Common myeloid progenitor, CD34-positive (primary cell): Measurements from ENCODE around the gene RAPGEF4.

Experiments
- CTCF ChIA-PET: fragments of 350-600 bp; sonication (Branson Sonifier 250); formaldehyde crosslinking; loops from one replicate; lab custom pipeline; 2021; ENCODE audit warnings: antibody characterized with exemption; lab: Charles Lee
- POLR2A ChIA-PET: fragments of 350-600 bp; sonication (Branson Sonifier 250); formaldehyde crosslinking; loops from one replicate; lab custom pipeline; 2021; ENCODE audit warnings: antibody characterized with exemption; lab: Charles Lee
- DNase-seq, 3 donors: peaks; one replicate each; pipeline versions ENCODE4 v3.0.0 to v3.0.0-alpha.2; 2013
- H3K27ac ChIP-seq, 2 experiments: 1 replicate in 1 of 2; 2 replicates in 1 of 2; pipeline ENCODE4 v1.7.0; 2013; ENCODE audit warnings: inconsistent platforms in 2 of 2, low read length in 2 of 2, mild to moderate bottlenecking in 2 of 2, low read depth in 1 of 2, moderate library complexity in 1 of 2; ENCODE audit not compliant: severe bottlenecking in 2 of 2, insufficient read depth in 1 of 2, poor library complexity in 1 of 2
- H3K27me3 ChIP-seq, 5 experiments: replicated peaks in 2 of 5; 1 replicate in 3 of 5; 2 replicates in 2 of 5; pipeline versions ENCODE4 v1.6.1 to v1.7.0; 2013; ENCODE audit warnings: low read length in 4 of 5, mild to moderate bottlenecking in 2 of 5, moderate library complexity in 2 of 5, inconsistent platforms in 1 of 5; ENCODE audit not compliant: insufficient read depth in 5 of 5, control insufficient read depth in 4 of 5
- H3K36me3 ChIP-seq, 4 experiments: 1 replicate in 2 of 4; 2 replicates in 2 of 4; pipeline versions ENCODE4 v1.6.1 to v1.7.0; 2013; ENCODE audit warnings: low read length in 3 of 4, control low read depth in 1 of 4, mild to moderate bottlenecking in 1 of 4; ENCODE audit not compliant: control insufficient read depth in 4 of 4, insufficient read depth in 4 of 4
- H3K4me1 ChIP-seq, 4 experiments: 1 replicate in 3 of 4; 2 replicates in 1 of 4; pipeline versions ENCODE4 v1.6.1 to v1.7.1; 2013; ENCODE audit warnings: low read length in 3 of 4, mild to moderate bottlenecking in 3 of 4, control low read depth in 1 of 4, inconsistent platforms in 1 of 4, moderate library complexity in 1 of 4; ENCODE audit not compliant: control insufficient read depth in 4 of 4, insufficient read depth in 4 of 4; ENCODE audit errors: control extremely low read depth in 1 of 4
- H3K4me3 ChIP-seq, 7 experiments: 1 replicate in 4 of 7; 2 replicates in 3 of 7; pipeline versions ENCODE4 v1.5.1 to v1.7.0; 2013; ENCODE audit warnings: mild to moderate bottlenecking in 7 of 7, low read length in 6 of 7, moderate library complexity in 6 of 7, inconsistent platforms in 2 of 7, low read depth in 2 of 7, control low read depth in 1 of 7; ENCODE audit not compliant: insufficient read depth in 4 of 7, control insufficient read depth in 1 of 7; ENCODE audit errors: extremely low read depth in 1 of 7
- H3K9me3 ChIP-seq, 5 experiments: 1 replicate in 4 of 5; 2 replicates in 1 of 5; pipeline versions ENCODE4 v1.6.1 to v1.7.1; 2013; ENCODE audit warnings: low read length in 4 of 5, mild to moderate bottlenecking in 2 of 5, inconsistent platforms in 1 of 5, low read depth in 1 of 5, moderate library complexity in 1 of 5; ENCODE audit not compliant: control insufficient read depth in 4 of 5, insufficient read depth in 2 of 5; ENCODE audit errors: control extremely low read depth in 1 of 5
- WGBS: methylation state at CpG from one replicate; pipeline ENCODE4 v1.1.5; 2013; ENCODE audit not compliant: insufficient coverage; 5-methylcytosine and 5-hydroxymethylcytosine counted together

Gene RAPGEF4

GRCh38 chr2:172893111-172893510 is 157.5 kb downstream of the RAPGEF4 start:
- ChIA-PET POLR2A (no interaction called here), CTCF (no interaction called here)
- Histone ChIP-seq H3K36me3 (no peaks in the 10 kb centered on the region), H3K27me3 (peaks cover 0 to 47% (median 3%) of the 10 kb centered on the region in 5 experiments), H3K4me1 (no peaks in the 10 kb centered on the region), H3K9me3 (peaks cover 0 to 2% (median 0%) of the 10 kb centered on the region in 5 experiments), H3K27ac (no peak overlapping the region), H3K4me3 (no peak overlapping the region)
- WGBS, result 92% methylated on average over 6 of the region's 10 CpGs
- DNase-seq, result no peak

GRCh38 chr2:172893671-172894070 is 158.0 kb downstream of the RAPGEF4 start:
- Histone ChIP-seq H3K4me1 (no peaks in the 10 kb centered on the region), H3K27me3 (peaks cover 0 to 49% (median 6%) of the 10 kb centered on the region in 5 experiments), H3K4me3 (no peak overlapping the region), H3K36me3 (no peaks in the 10 kb centered on the region), H3K27ac (no peak overlapping the region), H3K9me3 (peaks cover 0 to 2% (median 0%) of the 10 kb centered on the region in 5 experiments)
- ChIA-PET CTCF (interaction anchor here (1.2 kb wide), 1 partner anchor 38 kb away, joined by 3 read pairs; no protein-coding TSS in a partner anchor), POLR2A (no interaction called here)
- 100% methylated on average over 1 of the region's 2 CpGs for WGBS
- DNase-seq, result no peak

GRCh38 chr2:172894689-172895387 is 159.2 kb downstream of the RAPGEF4 start:
- no peaks in the 10 kb centered on the region for H3K36me3 ChIP-seq
- peaks cover 0 to 2% (median 0%) of the 10 kb centered on the region in 5 experiments for H3K9me3 ChIP-seq
- 98% methylated on average over 6 of the region's 7 CpGs for WGBS
- H3K4me3 ChIP-seq, result no peak overlapping the region
- no peak overlapping the region for H3K27ac ChIP-seq
- H3K27me3 ChIP-seq, result peaks cover 0 to 47% (median 6%) of the 10 kb centered on the region in 5 experiments
- ChIA-PET CTCF (interaction anchor here (1.2 kb wide), 1 partner anchor 37 kb away, joined by 3 read pairs; no protein-coding TSS in a partner anchor), POLR2A (no interaction called here)
- H3K4me1 ChIP-seq, result no peaks in the 10 kb centered on the region
- DNase-seq, result no peak

GRCh38 chr2:172896661-172897081 is 161.0 kb downstream of the RAPGEF4 start:
- Histone ChIP-seq H3K27me3 (peaks cover 0 to 45% (median 8%) of the 10 kb centered on the region in 5 experiments), H3K27ac (no peak overlapping the region)

GRCh38 chr2:172900871-172901270 is 165.2 kb downstream of the RAPGEF4 start:
- Histone ChIP-seq H3K27ac (no peak overlapping the region), H3K9me3 (no peaks in the 10 kb centered on the region), H3K4me3 (no peak overlapping the region), H3K36me3 (no peaks in the 10 kb centered on the region), H3K4me1 (no peaks in the 10 kb centered on the region), H3K27me3 (peaks cover 0 to 16% (median 5%) of the 10 kb centered on the region in 5 experiments)
- CTCF ChIA-PET, result interaction anchor here (1.3 kb wide), 1 partner anchor 71 kb away, joined by 3 read pairs; no protein-coding TSS in a partner anchor
- POLR2A ChIA-PET, result no interaction called here
- DNase-seq, result no peak
- WGBS, result no CpG with 5 or more reads among the region's 3 CpGs

More at GRCh38 chr2:172896661-172897081, 161.0 kb downstream of the RAPGEF4 start:
- Histone ChIP-seq H3K4me3 (no peak overlapping the region), H3K36me3 (no peaks in the 10 kb centered on the region), H3K9me3 (no peaks in the 10 kb centered on the region), H3K4me1 (no peaks in the 10 kb centered on the region)
- ChIA-PET POLR2A (no interaction called here), CTCF (no interaction called here)
- 100% methylated on average over 4 of the region's 4 CpGs for WGBS
- DNase-seq, result no peak

- Histone ChIP-seq H3K27ac (no peak overlapping the region), H3K4me1 (no peaks in the 10 kb centered on the region), H3K27me3 (peaks cover 0 to 14% (median 5%) of the 10 kb centered on the region in 5 experiments), H3K9me3 (no peaks in the 10 kb centered on the region), H3K36me3 (no peaks in the 10 kb centered on the region), H3K4me3 (no peak overlapping the region)
- 96% methylated on average over 4 of the region's 4 CpGs for WGBS
- CTCF ChIA-PET, result interaction anchor here (1.3 kb wide), 1 partner anchor 32 kb away, joined by 3 read pairs; no protein-coding TSS in a partner anchor
- no peak for DNase-seq
- POLR2A ChIA-PET, result no interaction called here
These were observed 166.3 kb downstream of the RAPGEF4 start for GRCh38 chr2:172901913-172902312.

GRCh38 chr2:172904236-172904635 is 168.6 kb downstream of the RAPGEF4 start:
- Histone ChIP-seq H3K27me3 (peaks cover 0 to 5% (median 2%) of the 10 kb centered on the region in 5 experiments), H3K27ac (no peak overlapping the region), H3K4me3 (no peak overlapping the region), H3K4me1 (no peaks in the 10 kb centered on the region), H3K9me3 (no peaks in the 10 kb centered on the region), H3K36me3 (no peaks in the 10 kb centered on the region)
- ChIA-PET CTCF (no interaction called here), POLR2A (no interaction called here)
- DNase-seq, result no peak
- WGBS, result no CpG with 5 or more reads among the region's 1 CpG
